GM23338 (cell line): ENCODE data around the gene HAO1. TPM values are rescaled to one million over a fixed set of nuclear protein-coding genes. Genes with fewer than 3 reads are reported as not detected.

Experiments used
- ATAC-seq: fragments of 200-7000 bp; cut with Tn5 transposase; 3 replicates; pipeline ENCODE4 v1.9.1; 2020
- DNase-seq: peaks from one replicate; pipeline ENCODE4 v3.0.0-alpha.2; 2015; ENCODE audit warnings: low spot score
- H2AFZ ChIP-seq: fragments of 200-600 bp; sonication (generic); 2 replicates; pipeline ENCODE4 v1.8.0; 2016; ENCODE audit warnings: antibody characterized with exemption, mild to moderate bottlenecking, moderate library complexity
- H3F3A ChIP-seq: fragments of 200-600 bp; sonication (generic); replicated peaks from 2 replicates; pipeline ENCODE4 v1.8.0; 2017; ENCODE audit warnings: antibody characterized with exemption, mixed run types, low read depth
- H3K27ac ChIP-seq: fragments of 200-600 bp; sonication (generic); 2 replicates; pipeline ENCODE4 v1.6.1; 2016; ENCODE audit warnings: low read depth
- H3K27me3 ChIP-seq: fragments of 200-600 bp; sonication (generic); 2 replicates; pipeline ENCODE4 v1.8.0; 2016; ENCODE audit warnings: mild to moderate bottlenecking, mixed run types, moderate library complexity; ENCODE audit not compliant: insufficient read depth
- H3K36me3 ChIP-seq: fragments of 200-600 bp; sonication (generic); 2 replicates; pipeline ENCODE4 v1.8.0; 2016; ENCODE audit warnings: mild to moderate bottlenecking; ENCODE audit not compliant: insufficient read depth
- H3K4me1 ChIP-seq: fragments of 200-600 bp; sonication (generic); 2 replicates; pipeline ENCODE4 v1.8.0; 2016; ENCODE audit warnings: mild to moderate bottlenecking, moderate library complexity; ENCODE audit not compliant: insufficient read depth
- H3K4me2 ChIP-seq: fragments of 200-600 bp; sonication (generic); 2 replicates; pipeline ENCODE4 v1.7.1; 2017; ENCODE audit warnings: mixed run types
- H3K4me3 ChIP-seq: fragments of 200-600 bp; sonication (generic); 2 replicates; pipeline ENCODE4 v1.6.1; 2016; ENCODE audit warnings: mixed run types
- H3K79me2 ChIP-seq: fragments of 200-600 bp; sonication (generic); replicated peaks from 2 replicates; pipeline ENCODE4 v1.8.0; 2017; ENCODE audit warnings: mild to moderate bottlenecking; ENCODE audit not compliant: insufficient read depth
- H3K9me2 ChIP-seq: fragments of 200-600 bp; sonication (generic); 2 replicates; pipeline ENCODE4 v1.8.0; 2017; ENCODE audit not compliant: insufficient read depth
- H4K20me1 ChIP-seq: fragments of 200-600 bp; sonication (generic); replicated peaks from 2 replicates; pipeline ENCODE4 v1.8.0; 2017; ENCODE audit warnings: mild to moderate bottlenecking; ENCODE audit not compliant: insufficient read depth
- H3K27ac Mint-ChIP-seq: 2 replicates; pipeline ENCODE4 v1.8.0; 2020; ENCODE audit warnings: inconsistent platforms, mild to moderate bottlenecking, moderate library complexity, mixed read lengths
- H3K27me3 Mint-ChIP-seq: 3 replicates; pipeline ENCODE4 v1.8.0; 2022; ENCODE audit warnings: low read depth, mild to moderate bottlenecking, moderate library complexity, mixed read lengths, inconsistent platforms; ENCODE audit not compliant: insufficient read depth, poor library complexity
- H3K36me3 Mint-ChIP-seq: 3 replicates; pipeline ENCODE4 v1.8.0; 2021; ENCODE audit warnings: low read depth, mild to moderate bottlenecking, inconsistent platforms, moderate library complexity, mixed read lengths
- H3K4me1 Mint-ChIP-seq: 3 replicates; pipeline ENCODE4 v1.8.0; 2020; ENCODE audit warnings: mild to moderate bottlenecking, inconsistent platforms, mixed read lengths
- H3K4me3 Mint-ChIP-seq: 3 replicates; pipeline ENCODE4 v1.8.0; 2021; ENCODE audit warnings: moderate library complexity, mild to moderate bottlenecking, inconsistent platforms, mixed read lengths
- H3K9me3 Mint-ChIP-seq: 3 replicates; pipeline ENCODE4 v1.8.0; 2020; ENCODE audit warnings: moderate library complexity, mild to moderate bottlenecking, inconsistent platforms, mixed read lengths
- CREB1 ChIP-seq: fragments of 250-450 bp; sonication (Bioruptor Pico); IDR thresholded peaks from 2 replicates; pipeline ENCODE4 v1.5.0; 2020; ENCODE audit warnings: low read depth, mild to moderate bottlenecking, moderate library complexity
- CTCF ChIP-seq, 2 experiments: fragments of 200-600 bp in 1 of 2; sonication (generic) in 1 of 2; conservative IDR thresholded peaks; 2 replicates each; pipeline versions ENCODE4 v1.5.1 to v1.6.1; 2016 to 2017; ENCODE audit warnings: antibody characterized with exemption in 2 of 2, low read depth in 2 of 2, mild to moderate bottlenecking in 2 of 2, moderate library complexity in 1 of 2
- EZH2phosphoT487 ChIP-seq: fragments of 200-600 bp; sonication (generic); IDR thresholded peaks from one replicate; pipeline ENCODE4 v1.8.1; 2018; ENCODE audit warnings: antibody characterized with exemption; ENCODE audit not compliant: unreplicated experiment
- JUNB ChIP-seq: IDR thresholded peaks from one replicate; pipeline ENCODE4 v1.6.1; 2016; ENCODE audit warnings: antibody characterized with exemption; ENCODE audit not compliant: unreplicated experiment
- NANOG ChIP-seq: IDR thresholded peaks from 2 replicates; pipeline ENCODE4 v1.6.1; 2016; ENCODE audit warnings: antibody characterized with exemption, borderline replicate concordance
- REST ChIP-seq: IDR thresholded peaks from one replicate; pipeline ENCODE4 v1.6.1; 2018; ENCODE audit warnings: antibody characterized with exemption; ENCODE audit not compliant: unreplicated experiment
- STAT1 ChIP-seq: IDR thresholded peaks from one replicate; pipeline ENCODE4 v1.6.1; 2016; ENCODE audit warnings: antibody characterized with exemption; ENCODE audit not compliant: unreplicated experiment
- ZNF114 ChIP-seq: fragments of 250-450 bp; sonication (Bioruptor Pico); IDR thresholded peaks from 2 replicates; pipeline ENCODE4 v1.5.0; 2020; ENCODE audit warnings: mild to moderate bottlenecking, moderate library complexity
- ZNF331 ChIP-seq: fragments of 250-450 bp; sonication (Bioruptor Pico); IDR thresholded peaks from 2 replicates; pipeline ENCODE4 v1.5.0; 2020; ENCODE audit warnings: low read depth, mild to moderate bottlenecking, moderate library complexity
- polyA plus RNA-seq: library from polyadenylated mRNA; unstranded; fragments of >200 nt; fragmentation: Nextera tagmentation; extraction: Ambion mirVana; gene quantifications from 2 replicates; pipeline ENCODE4 v1.2.1, GENCODE V29; 2016
- total RNA-seq: library from RNA; depleted of rRNA; stranded (reverse); fragments of >200 nt; shearing (Covaris generic); gene quantifications from 2 replicates; pipeline ENCODE4 v1.2.3, GENCODE V29; 2014

HAO1 gene
- total and polyA plus RNA-seq, 2 experiments from 2014 or later = not detected

GRCh38 chr20:7859356-7859802 is 80.9 kb downstream of the HAO1 start (continued):
- no peak for TF ChIP-seq REST

- peak; percentile 32; the same call in 1 of the 3 replicates for ATAC-seq
- H3K27me3 Mint-ChIP-seq = peaks cover 2% of the 10 kb centered on the region
- H2AFZ ChIP-seq = no peak overlapping the region
- TF ChIP-seq NANOG (no peak), REST (no peak), CREB1 (CRISPR knock-in tag) (no peak), STAT1 (no peak), ZNF331 (no peak), EZH2phosphoT487 (no peak), JUNB (no peak), ZNF114 (CRISPR knock-in tag) (no peak), CTCF (conservative IDR thresholded peaks at IDR 0.05; ENCODE audit: low read depth in 2 of 2) (no peak)
Observed at GRCh38 chr20:7858734-7859250, 81.5 kb downstream of the HAO1 start.

More at GRCh38 chr20:7858734-7859250, 81.5 kb downstream of the HAO1 start:
- 0 out of 2 replicates have a peak overlapping the region, but pooled peaks have one; percentile 18 for H3K4me2 ChIP-seq
- H3K27me3 ChIP-seq = no peaks in the 10 kb centered on the region
- H4K20me1 ChIP-seq = no peaks in the 10 kb centered on the region
- H3K36me3 Mint-ChIP-seq = no peaks in the 10 kb centered on the region
- no peak for DNase-seq
- H3K36me3 ChIP-seq = no peaks in the 10 kb centered on the region
- H3K79me2 ChIP-seq = no peaks in the 10 kb centered on the region
- H3K4me3 Mint-ChIP-seq = no peak overlapping the region
- H3F3A ChIP-seq = no peaks in the 10 kb centered on the region
- no peaks in the 10 kb centered on the region for H3K9me2 ChIP-seq
- peaks cover 11% of the 10 kb centered on the region for H3K4me1 ChIP-seq
- no peaks in the 10 kb centered on the region for H3K9me3 Mint-ChIP-seq
- no peak overlapping the region for H3K27ac ChIP-seq
- peaks cover 13% of the 10 kb centered on the region for H3K4me1 Mint-ChIP-seq
- no peak overlapping the region for H3K27ac Mint-ChIP-seq
- H3K4me3 ChIP-seq = no peak overlapping the region
